Smooth muscle cell (in vitro differentiated cells): ENCODE results near the gene SH3D21. TPM values are rescaled to one million over a fixed set of nuclear protein-coding genes. Genes with fewer than 3 reads are reported as not detected.
A peak's percentile ranks its signal among the peaks of the same experiment; 100 is the strongest.

ENCODE experiments used
- DNase-seq: peaks from one replicate; lab custom pipeline; 2025; ENCODE audit not compliant: unreplicated experiment; lab: John Stamatoyannopoulos, UW
- H2AFZ ChIP-seq: fragments of 200-600 bp; sonication (generic); 2 replicates; pipeline ENCODE4 v1.6.0; 2016; ENCODE audit warnings: antibody characterized with exemption, low read depth, mild to moderate bottlenecking
- H3F3A ChIP-seq: fragments of 200-600 bp; sonication (generic); 2 replicates; pipeline ENCODE4 v1.6.0; 2017; ENCODE audit warnings: antibody characterized with exemption, low read depth
- H3K27ac ChIP-seq: fragments of 200-600 bp; sonication (generic); 2 replicates; pipeline ENCODE4 v1.5.1; 2016; ENCODE audit warnings: low read depth, mild to moderate bottlenecking
- H3K27me3 ChIP-seq: fragments of 200-600 bp; sonication (generic); 2 replicates; pipeline ENCODE4 v1.6.1; 2016; ENCODE audit warnings: low read depth, mild to moderate bottlenecking
- H3K36me3 ChIP-seq: fragments of 200-600 bp; sonication (generic); 2 replicates; pipeline ENCODE4 v1.5.1; 2016; ENCODE audit warnings: low read depth
- H3K4me1 ChIP-seq: fragments of 200-600 bp; sonication (generic); 2 replicates; pipeline ENCODE4 v1.5.1; 2016; ENCODE audit warnings: low read depth
- H3K4me2 ChIP-seq: fragments of 200-600 bp; sonication (generic); 2 replicates; pipeline ENCODE4 v1.6.0; 2016; ENCODE audit warnings: mild to moderate bottlenecking
- H3K4me3 ChIP-seq: fragments of 200-600 bp; sonication (generic); 2 replicates; pipeline ENCODE4 v1.5.1; 2016; ENCODE audit warnings: mild to moderate bottlenecking
- H3K79me2 ChIP-seq: fragments of 200-600 bp; sonication (generic); 2 replicates; pipeline ENCODE4 v1.6.0; 2016; ENCODE audit warnings: low read depth, mild to moderate bottlenecking
- H3K9ac ChIP-seq: fragments of 200-600 bp; sonication (generic); 2 replicates; pipeline ENCODE4 v1.6.0; 2016; ENCODE audit warnings: low read depth
- H3K9me3 ChIP-seq: fragments of 200-600 bp; sonication (generic); replicated peaks from 2 replicates; pipeline ENCODE4 v1.5.1; 2016; ENCODE audit warnings: low read depth
- H4K20me1 ChIP-seq: fragments of 200-600 bp; sonication (generic); 2 replicates; pipeline ENCODE4 v1.6.0; 2016; ENCODE audit warnings: low read depth
- CTCF ChIP-seq: fragments of 200-600 bp; sonication (generic); IDR thresholded peaks from 2 replicates; pipeline ENCODE4 v1.5.1; 2017; ENCODE audit warnings: borderline replicate concordance, mild to moderate bottlenecking, antibody characterized with exemption; ENCODE audit not compliant: insufficient read depth, poor library complexity, severe bottlenecking
- WGBS: methylation state at CpG from one replicate; pipeline ENCODE4 v1.1.7; 2016; ENCODE audit warnings: low lambda C conversion rate; 5-methylcytosine and 5-hydroxymethylcytosine counted together
- polyA plus RNA-seq: library from polyadenylated mRNA; unstranded; fragments of >200 nt; fragmentation: Nextera tagmentation; extraction: Ambion mirVana; gene quantifications from 2 replicates; pipeline ENCODE4 v1.2.1, GENCODE V29; 2016
- total RNA-seq: library from RNA; depleted of rRNA; stranded (reverse); fragments of >200 nt; gene quantifications from 2 replicates; pipeline ENCODE4 v1.2.3, GENCODE V29; 2014

Gene SH3D21
- total and polyA plus RNA-seq, 2 experiments from 2014 or later, result 6.9 to 12.0 TPM

DNA sequence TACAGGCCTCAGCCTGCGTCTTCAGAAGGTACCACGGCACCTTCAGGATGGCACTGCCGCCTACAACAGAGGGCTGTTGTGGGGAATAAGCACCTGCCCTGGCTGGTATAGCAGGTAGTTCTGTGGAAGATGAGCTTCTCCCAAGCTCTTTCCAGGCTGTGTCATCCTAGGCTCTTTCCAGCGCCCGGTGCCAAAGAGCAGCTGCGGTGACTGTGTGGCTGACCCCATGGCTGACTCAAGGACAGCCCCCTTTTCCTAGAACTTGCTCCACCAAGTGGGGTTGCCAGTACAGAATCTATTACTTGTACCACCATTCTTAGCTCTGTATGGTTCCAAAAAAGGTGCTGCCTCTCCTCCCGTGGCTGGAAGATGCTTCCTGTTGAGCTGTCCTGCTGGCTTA, 39.2 kb downstream of the SH3D21 start:
- 95% methylated on average over 7 of the region's 7 CpGs for WGBS
- no peak overlapping the region for H3K27ac ChIP-seq
- H3K4me2 ChIP-seq, result no peak overlapping the region
- peaks cover 3% of the 10 kb centered on the region for H3K79me2 ChIP-seq
- no peak for TF ChIP-seq CTCF
- H4K20me1 ChIP-seq, result no peaks in the 10 kb centered on the region
- peaks cover 6% of the 10 kb centered on the region for H3K4me1 ChIP-seq
- H2AFZ ChIP-seq, result no peak overlapping the region
- H3K36me3 ChIP-seq, result no peaks in the 10 kb centered on the region
- no peak overlapping the region for H3K9ac ChIP-seq
- H3F3A ChIP-seq, result peaks cover 10% of the 10 kb centered on the region
- no peaks in the 10 kb centered on the region for H3K27me3 ChIP-seq
- no peak for DNase-seq
- H3K4me3 ChIP-seq, result no peak overlapping the region
- no peaks in the 10 kb centered on the region for H3K9me3 ChIP-seq

DNA sequence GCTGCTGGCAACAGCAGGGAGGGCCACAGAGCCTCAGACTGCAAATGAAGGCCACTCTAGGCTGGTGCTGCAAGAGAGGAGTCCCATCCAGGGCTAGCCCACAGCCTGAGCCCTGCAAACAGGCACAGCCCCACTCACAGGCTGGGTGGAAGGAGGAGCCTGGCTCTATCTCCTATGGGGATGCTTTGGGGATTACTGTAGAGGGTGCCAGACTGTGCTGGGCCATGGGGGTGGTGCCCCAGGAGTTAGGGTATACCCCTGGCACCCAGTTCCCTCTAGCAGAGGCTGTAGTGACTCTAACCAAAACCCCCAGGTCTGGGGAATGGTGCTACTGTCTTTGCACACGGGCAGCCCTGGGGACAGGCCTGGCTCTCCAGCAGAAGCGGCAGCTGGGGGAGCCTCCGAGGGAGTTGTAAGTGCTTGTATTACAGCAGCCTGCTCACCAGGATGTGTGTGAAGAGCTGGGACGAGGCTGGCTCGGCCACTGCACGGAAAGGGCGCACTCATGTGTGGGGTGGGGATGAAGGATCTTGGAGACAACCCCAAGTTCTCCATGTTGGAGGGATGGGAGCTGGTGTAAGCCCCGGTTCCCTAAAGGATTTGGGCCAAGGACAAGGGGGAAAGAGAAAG, 40.7 kb downstream of the SH3D21 start:
- Histone ChIP-seq H3K9me3 (no peaks in the 10 kb centered on the region), H4K20me1 (no peaks in the 10 kb centered on the region), H2AFZ (no peak overlapping the region), H3K27me3 (no peaks in the 10 kb centered on the region), H3K9ac (peak overlapping the region; percentile 16), H3K4me1 (peaks cover 21% of the 10 kb centered on the region), H3K79me2 (peaks cover 3% of the 10 kb centered on the region), H3K36me3 (no peaks in the 10 kb centered on the region), H3K4me3 (no peak overlapping the region), H3K27ac (peak overlapping the region; percentile 100), H3F3A (peaks cover 14% of the 10 kb centered on the region), H3K4me2 (peak overlapping the region; percentile 68)
- TF ChIP-seq CTCF, result no peak
- WGBS, result 61% methylated on average over 8 of the region's 8 CpGs
- DNase-seq, result peak; percentile 10

DNA sequence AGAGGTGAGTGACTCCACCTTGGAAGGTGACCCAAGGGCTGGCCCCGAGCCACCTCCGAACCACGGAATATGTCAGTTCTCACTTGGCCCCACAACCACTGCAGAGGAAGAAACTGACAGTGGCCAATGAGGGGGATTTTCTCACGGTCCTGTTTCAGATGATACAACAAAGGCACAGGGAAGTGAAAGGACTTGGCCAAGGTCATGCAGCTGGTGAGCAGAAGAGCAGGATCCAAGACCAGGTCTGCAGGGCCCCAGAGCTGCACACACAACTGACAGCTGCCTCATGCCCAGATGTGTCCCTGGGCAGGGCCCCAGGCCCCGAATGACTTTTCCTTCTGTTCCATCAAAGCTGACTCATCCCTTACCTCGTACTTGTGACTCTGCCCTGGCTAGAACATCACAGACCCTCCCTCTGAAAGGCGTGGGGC, 43.1 kb downstream of the SH3D21 start:
- TF ChIP-seq CTCF, result no peak
- Histone ChIP-seq H3K4me1 (peaks cover 30% of the 10 kb centered on the region), H2AFZ (no peak overlapping the region), H3K79me2 (peaks cover 3% of the 10 kb centered on the region), H3K4me3 (no peak overlapping the region), H4K20me1 (no peaks in the 10 kb centered on the region), H3K9ac (no peak overlapping the region), H3K4me2 (peak overlapping the region; percentile 83), H3K27ac (peak overlapping the region; percentile 100), H3K36me3 (no peaks in the 10 kb centered on the region), H3K27me3 (no peaks in the 10 kb centered on the region), H3F3A (peaks cover 19% of the 10 kb centered on the region), H3K9me3 (no peaks in the 10 kb centered on the region)
- 63% methylated on average over 7 of the region's 7 CpGs for WGBS
- DNase-seq, result no peak

DNA sequence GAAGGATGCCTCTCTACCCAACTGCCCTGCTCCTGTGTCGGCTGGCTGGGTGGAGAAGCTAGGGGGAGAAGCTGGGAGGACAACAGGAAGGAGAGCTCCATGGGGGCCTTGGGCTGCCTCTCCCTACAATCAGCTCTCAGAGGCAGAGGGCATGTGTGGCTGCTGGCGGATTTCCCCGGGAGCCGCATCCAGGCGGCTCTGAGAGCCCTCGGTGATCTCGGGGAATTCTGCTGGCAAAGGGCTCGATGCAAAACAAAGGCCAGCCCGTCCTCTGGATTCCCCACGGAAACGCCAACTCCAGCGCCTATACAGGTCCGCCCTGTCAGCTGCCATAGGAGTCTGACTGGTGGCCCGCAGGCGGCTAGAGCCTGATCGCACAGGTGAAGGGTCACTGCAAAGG, 43.7 kb downstream of the SH3D21 start:
- TF ChIP-seq CTCF, result no peak

More for the DNA sequence above, 43.7 kb downstream of the SH3D21 start:
- Histone ChIP-seq H4K20me1 (no peaks in the 10 kb centered on the region), H3K9me3 (no peaks in the 10 kb centered on the region), H3K4me1 (peaks cover 30% of the 10 kb centered on the region), H3K27me3 (no peaks in the 10 kb centered on the region), H3K9ac (peak overlapping the region; percentile 96), H3K79me2 (peaks cover 3% of the 10 kb centered on the region), H3K4me3 (no peak overlapping the region), H2AFZ (no peak overlapping the region), H3K36me3 (no peaks in the 10 kb centered on the region), H3F3A (peaks cover 19% of the 10 kb centered on the region), H3K4me2 (peak overlapping the region; percentile 83), H3K27ac (peak overlapping the region; percentile 100)
- DNase-seq, result no peak
- 91% methylated on average over 16 of the region's 16 CpGs for WGBS
